ENCODE results near the gene SLC4A4.

The SLC4A4 gene

DNA sequence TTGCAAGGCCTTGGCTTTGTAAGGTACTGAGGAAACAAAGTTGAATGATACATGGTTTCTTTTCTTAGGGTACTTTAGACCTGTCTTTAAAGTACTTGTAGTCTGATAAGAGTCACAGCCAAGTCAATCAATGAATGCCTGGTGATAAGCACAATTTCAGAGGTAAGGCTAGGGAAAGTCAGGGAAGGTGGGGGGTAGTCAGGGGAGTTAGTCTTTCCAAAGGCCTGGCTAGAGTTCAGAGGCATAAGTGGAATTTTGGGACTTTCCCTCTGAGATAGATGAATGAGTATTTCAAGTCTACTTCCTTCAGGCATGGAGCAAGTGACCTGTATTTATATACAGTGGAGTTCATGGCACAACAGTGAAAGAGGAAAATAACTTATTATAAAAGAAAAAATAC is 78.3 kb downstream of the SLC4A4 start:
- no peak for DNase-seq

DNA sequence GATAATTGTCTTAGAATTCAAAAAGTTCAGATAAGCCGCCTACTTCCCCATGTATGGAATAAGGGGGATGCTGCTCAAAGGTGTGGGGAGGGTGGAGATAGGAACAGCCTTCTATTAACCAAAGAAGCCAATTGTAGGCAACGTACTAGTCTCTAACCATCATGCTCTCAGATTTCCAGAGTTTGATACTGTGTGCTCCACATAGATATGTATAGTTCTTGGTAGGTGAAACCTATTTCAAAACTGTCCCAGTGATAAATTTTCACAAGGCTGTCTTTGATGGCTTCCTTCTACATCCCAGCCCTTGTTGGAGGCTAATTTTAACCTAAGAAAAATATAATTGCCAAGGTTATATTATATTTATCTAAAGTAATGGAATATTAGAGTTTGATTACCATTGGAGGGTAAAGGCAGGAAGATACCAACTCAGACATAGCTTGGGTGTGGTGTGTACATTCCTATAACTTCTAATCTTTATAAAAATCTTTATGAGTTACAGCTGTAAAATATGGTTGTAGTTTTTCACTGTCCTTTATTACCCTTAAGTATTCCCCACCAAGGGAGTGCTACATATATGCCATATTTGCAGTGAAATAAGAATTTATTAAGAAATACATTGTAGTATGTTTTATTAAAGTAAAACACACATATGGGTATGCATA is 87.7 kb downstream of the SLC4A4 start:
- no peak for DNase-seq

DNA sequence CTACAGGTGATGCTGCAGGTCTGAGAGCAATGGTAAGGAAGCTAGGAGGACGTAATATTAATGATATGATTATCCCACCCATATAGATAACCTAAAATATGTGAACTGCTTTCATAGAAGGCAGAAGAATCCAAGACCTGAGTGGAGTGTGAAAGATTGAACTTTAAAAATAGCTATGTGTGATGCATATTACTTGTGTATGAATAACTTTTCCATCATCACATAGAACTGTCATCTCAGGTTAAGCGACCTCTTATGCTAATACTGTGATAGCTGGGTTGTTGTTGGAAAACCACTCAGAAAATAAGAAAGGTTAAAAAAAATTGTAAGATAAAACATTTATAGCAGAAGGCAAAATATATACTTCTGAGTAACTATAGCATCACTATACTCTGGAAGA is 90.3 kb downstream of the SLC4A4 start:
- no peak for DNase-seq

DNA sequence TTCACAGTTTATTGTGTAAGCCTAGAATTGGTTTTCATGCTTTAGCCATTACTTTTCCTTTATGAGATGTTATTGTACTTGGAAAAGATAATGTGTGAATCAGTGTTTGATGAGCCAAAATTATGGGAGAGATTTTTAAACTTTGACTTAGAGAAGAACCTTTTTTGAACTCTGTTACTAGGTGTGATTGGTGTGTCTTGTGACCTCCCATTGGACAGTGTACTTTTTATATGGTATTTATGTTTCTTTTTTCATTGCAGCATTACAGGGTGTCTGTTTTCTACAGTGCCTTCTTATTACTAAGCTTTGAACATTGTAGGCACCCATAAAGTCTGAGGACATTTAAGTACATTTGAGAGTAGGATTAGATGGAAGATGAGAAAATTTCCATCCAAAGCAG is 91.1 kb downstream of the SLC4A4 start:
- no peak for DNase-seq

DNA sequence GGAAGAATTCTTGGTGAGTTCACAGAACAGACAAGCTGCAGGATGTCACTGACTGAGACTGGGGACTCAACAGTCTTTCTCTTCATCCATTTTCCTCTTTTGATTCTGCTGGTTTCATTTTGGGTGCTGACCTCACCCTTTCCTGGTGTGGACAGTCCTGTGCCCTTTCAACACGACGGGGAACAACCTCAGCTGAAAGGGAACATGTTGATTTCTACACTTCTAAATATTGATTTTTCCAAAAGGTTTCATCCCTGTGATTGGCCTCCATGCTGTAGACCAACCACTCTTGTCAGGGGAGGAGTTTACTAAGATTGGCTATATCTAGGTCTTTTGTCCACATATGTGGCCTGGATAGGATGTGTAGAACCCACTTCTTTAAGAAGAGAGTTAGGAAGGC is 91.8 kb downstream of the SLC4A4 start:
- no peak for DNase-seq

DNA sequence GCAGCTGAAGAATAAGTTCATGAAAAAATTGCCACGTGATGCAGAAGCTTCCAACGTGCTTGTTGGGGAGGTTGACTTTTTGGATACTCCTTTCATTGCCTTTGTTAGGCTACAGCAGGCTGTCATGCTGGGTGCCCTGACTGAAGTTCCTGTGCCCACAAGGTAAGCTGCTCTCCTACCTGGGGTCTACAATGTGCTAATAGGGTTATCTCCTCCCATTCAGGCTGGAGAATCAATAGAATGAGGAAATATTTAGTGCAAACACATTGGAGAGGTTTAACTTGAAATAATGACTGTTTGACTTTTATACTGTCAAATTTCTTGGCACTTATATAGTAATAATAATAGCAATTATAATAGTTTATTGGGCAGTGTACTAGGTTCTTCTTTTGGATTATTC is 101.8 kb downstream of the SLC4A4 start:
- no peak for DNase-seq

DNA sequence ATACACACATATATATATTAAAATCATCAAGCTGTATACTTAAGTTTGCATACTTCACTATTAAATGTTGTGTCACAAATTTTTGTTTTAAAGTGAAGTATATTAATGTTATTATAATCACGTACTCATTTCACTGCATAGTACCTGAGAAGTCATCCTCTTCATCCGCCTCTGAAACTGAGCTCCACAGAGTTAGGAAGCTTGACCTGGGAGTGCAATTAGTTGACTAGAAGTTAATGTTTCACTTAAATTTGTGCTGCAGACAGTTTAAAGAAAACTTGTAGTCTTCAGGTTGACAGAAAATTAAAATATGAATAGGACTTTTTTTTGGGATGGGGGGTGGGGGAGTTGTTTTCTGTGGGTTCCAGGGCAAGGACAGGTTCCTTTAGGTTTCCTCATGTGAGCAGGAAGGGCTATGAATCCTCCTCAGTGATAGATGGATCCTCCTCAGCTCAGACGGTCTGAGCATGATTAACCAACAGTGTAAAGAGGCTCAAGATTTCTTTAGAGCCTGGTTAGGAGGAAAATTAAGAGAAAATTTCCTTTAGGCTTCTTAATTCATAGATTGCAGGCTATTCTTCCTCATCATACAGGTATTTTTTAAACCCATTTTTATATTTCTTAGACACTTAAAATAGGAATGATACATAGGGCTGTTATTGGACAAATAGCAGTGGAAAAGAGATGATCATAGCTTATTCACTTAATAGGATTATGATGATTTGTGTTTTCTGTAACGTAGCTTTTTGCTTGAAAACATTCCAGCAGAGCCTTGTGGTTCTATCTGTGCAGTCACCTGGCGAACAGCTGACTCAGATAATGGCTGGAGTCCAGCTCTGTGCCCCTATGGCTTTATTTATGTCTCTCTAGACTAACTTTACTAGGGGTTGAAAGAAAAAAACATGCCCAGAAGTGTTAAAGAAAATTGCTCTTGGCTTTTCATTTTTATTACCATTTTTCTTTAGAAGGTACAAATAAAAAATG is 102.7 kb downstream of the SLC4A4 start:
- DNase-seq = no peak

DNA sequence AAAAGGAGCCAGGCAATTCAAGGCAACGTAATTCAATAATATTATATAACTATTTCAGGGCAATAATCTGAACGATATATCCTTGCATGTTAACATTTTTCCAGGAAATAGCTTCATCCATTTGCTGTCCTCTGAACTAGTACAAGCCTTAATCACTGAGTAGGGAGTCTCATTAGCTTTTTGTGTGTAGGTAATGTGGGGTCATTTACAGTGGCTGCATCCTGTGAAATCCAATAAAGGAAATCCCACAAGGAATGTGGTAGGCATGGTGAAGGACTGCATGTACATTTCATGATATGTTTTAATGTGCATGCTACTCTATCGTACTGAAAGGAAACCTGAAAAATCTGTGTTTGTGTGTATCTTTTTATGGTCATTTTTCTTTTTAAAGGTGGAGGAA is 103.5 kb downstream of the SLC4A4 start:
- DNase-seq = no peak

DNA sequence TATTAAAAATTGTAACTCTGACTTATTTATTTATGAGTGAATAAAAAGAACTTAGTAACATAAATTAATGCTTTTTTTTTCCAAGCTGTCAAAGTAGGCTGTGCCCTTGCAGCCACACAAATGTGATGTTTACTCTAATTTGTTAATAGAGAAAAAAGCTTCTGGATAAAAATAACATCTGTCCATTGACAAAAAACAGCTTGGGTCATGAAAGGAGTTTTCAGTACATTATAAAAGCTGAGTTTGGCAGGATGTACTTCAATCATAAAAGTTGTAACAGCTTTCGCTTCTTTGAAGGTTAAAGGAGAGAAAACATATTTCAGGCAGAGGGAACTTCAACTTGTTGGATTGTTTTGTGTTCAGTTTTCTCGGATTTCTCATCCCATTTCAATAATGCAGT is 105.6 kb downstream of the SLC4A4 start:
- no peak for DNase-seq

DNA sequence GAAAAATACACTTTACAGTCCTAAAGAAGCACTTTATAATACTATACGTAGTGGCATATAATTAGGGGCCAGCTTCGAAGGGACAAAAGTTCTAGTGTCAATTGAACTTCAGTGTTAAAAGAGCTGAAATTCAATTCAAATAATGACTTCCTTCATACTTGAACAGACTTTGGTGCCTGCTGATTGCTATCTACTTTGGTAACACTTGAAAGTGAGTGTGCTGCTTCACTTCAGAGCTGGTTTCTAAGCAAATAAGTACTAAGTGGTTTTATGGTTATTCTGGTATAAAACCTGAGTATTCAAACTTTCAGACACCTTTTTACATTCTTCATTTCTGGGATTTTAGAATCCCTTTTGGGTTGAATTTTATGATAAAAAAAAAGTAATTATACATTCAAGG is 107.0 kb downstream of the SLC4A4 start:
- DNase-seq = no peak

DNA sequence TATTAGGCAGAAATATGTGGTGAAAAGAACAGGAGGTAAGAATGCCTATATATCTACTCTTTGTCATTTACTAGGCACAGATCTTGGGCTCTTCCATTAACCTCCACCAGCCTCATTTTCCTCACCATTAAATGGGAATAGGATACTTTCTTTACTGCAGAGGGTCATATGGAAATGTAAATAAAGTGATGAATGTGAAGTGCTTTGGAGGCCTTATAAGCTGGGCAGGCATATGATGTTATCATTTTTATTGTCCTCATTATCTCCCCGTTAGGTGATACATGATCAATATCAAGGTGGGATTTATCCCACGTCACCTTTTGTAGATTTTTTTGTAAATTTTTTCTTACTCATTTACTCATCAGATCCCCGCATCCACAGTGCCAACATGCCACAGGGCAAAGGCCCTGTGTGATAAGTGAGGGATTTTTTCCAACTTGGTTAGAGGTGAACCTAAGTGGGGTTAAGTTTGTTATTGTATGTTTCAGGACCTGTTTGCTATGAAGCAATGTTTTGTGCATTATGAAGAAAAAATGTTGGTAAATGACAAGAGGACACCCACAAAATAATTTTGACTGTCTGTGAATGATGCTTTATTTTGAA is 107.8 kb downstream of the SLC4A4 start:
- no peak for DNase-seq

DNA sequence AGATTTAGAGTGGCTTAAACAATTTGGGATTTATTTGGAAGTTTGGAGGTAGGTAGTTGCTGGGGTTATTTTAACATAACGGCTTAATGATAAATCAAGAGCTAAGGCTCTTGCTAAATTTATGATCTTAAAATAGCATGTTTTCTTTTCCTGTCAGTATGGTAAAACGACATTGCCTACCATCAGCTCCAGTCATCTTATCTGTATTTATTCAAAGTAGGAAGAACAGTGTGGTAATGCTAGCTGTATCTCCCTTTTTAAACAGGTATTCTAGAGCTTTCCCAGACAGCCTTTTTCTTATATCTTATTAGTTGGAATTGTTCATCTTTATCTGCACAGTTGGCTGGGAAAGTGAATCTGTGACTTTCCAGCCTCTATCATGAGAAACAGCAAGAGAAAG is 110.2 kb downstream of the SLC4A4 start:
- no peak for DNase-seq

DNA sequence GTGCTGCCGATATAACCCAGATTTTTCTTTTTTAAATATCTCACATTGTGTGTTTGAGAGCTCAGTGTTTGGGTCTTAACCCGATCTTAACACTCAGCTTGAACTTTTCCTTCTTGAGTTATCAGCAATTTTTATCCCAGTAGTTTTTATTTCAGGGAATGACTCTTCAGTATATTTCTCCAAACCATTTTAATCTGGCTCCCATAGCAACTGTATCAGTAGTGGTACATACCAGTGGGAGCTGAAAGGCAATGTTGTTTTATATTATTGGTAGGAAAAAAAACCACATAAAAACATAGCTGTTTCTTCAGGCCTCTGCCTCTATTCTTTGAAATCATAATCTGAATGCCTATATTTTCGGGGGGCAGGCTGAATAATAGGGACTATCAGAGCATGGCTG is 111.1 kb downstream of the SLC4A4 start:
- DNase-seq = no peak

DNA sequence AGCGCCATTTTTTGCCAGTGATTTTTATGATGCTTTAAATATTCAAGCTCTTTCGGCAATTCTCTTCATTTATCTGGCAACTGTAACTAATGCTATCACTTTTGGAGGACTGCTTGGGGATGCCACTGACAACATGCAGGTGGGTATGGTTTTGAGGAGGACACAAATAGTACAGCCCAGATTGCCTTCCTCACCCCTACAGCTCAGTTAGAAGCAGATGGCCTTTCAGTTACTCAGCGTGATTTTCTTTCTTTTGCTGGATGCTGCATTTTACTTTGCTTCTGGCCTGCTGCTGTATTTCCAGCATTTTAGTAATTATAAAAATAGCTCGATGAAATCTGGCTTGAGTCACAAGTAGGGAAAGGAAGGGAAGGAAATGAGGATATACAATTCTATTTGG is 114.7 kb downstream of the SLC4A4 start:
- no peak for DNase-seq

DNA sequence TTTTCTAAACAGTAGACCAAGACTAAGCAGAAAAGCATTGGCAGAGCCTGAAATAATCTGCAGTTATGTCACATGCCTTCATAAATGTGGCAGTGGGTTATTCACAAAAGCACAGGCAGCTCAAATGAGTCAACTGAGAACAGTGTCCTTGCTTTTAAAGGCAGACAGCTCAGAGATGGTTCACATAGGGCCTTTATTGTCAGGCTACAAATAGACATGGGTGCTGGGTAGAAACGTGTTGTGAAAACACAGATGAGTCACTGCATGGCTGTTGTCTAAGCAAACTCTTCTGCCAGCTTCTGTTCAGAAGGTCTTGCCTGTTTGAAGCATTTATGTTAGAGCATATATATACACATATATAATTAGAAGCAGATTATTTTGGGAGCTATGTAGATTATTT is 118.0 kb downstream of the SLC4A4 start:
- no peak for DNase-seq

DNA sequence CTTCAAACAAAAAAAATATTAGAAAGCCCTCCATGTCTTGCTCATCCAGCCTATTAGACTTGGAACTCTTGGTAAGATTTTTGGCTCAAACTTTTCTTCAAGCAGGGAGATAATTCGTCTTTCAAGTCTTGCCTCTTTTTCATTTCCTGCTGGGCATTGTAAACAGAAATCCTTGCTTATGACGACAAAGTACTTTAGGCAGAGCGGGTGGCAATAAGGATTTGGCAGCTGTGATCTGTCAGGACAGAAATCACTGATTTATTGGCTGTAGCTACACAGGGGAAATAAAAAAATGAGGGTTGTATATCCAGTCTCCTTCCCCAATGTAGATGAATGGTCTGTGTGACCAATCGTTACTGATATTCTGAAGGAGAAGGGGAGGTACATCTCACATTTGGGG is 121.6 kb downstream of the SLC4A4 start:
- DNase-seq = no peak

DNA sequence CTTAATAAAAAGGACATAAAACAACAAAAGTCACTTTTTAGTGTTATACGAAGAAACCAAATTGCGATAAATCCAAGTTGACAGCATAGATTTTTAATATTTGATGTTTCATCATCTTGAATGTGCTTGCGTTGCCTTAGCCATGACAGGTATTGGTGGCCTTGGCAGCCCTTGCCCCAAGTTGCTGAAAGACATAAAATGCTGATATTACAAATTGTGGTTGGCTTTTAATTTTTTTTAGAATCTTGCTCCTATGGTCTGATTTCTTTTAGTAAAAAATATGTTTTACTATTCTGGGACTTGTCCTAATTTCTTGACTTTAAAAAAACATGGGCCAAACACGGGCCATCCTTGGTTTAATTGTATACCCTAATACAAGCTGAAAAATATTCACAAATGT is 122.6 kb downstream of the SLC4A4 start:
- no peak for DNase-seq

DNA sequence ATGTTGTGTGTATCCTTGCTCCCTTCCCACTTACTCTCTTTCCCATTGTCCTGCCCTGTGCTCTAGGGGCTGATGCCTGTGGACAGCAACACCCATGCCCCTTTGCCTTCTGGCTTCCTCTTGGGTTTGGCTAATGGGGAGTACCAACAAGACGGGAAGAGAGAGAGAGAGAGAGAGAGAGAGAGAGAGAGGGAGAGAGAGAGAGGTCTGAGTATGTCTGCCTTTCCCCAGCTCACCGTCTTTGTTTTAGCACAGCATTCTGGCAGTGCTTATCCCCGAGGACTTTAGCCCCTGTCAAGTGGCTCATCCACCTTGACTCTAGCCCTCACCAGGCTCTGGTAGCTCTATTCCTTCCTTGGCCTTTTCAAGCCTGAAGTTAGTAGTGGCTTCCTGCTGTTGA is 128.0 kb downstream of the SLC4A4 start:
- DNase-seq = no peak

DNA sequence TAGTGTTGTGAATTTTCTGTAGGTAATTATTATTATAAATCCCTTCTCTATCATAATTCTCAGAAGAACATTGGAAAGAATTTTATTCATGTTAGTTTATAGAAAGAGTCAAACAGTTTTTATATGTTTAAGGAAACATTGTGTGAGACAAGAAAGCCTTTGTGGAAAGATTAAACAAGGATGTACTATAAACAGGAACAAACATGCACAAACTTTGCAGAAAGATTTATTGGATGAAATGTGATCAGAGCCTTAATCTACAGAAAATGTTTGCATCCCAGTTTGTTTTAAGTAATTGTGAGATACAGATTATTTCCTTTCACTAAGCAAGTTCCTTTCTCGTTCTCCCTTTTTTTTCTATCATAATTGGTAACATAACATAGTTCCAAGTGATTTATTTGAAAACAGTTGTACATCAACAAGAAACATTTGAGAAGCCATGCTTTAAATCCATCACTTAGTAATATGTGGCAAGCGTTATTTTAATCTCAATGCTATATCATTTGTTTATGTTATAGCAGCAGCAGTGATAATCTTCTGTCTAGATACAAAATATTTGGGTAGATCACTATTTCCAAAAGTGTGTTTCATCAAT is 129.4 kb downstream of the SLC4A4 start:
- no peak for DNase-seq

DNA sequence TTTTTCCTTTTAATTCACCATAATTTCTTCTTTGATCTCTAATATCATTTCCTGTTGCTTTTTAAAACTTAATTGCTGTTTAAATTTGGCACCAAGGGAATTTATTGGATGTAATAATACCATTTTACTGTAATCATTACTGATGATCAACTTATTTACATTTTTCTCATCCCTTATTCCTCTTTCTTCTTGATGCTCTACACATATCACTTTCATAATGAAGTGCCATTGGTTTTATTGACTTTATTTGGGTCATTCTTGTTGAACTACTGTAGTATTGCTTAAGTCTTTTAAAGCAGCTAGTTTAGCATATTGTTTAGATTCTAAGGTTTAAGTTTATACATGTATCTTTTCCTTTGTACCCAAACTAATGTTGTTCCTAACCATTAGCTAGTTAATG is 130.7 kb downstream of the SLC4A4 start:
- DNase-seq = no peak

DNA sequence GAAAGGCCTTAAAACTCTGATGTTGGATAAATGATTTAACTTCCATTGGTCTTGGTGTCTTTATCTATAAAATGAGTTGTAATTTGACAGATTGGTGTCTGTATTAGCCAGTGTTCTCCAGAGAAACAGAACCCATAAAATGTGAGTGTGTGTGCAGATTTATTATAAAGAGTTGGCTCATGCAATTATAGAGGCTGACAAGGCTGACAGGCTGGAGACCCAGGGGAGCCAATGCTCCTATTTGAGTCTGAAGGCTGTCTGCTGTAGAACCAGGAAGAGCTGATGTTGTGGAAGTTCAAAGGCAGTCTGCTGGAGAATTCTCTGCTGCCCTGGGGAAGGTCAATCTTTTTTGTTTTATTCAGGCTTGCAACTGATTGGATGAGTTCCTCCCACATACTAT is 131.7 kb downstream of the SLC4A4 start:
- DNase-seq = no peak

DNA sequence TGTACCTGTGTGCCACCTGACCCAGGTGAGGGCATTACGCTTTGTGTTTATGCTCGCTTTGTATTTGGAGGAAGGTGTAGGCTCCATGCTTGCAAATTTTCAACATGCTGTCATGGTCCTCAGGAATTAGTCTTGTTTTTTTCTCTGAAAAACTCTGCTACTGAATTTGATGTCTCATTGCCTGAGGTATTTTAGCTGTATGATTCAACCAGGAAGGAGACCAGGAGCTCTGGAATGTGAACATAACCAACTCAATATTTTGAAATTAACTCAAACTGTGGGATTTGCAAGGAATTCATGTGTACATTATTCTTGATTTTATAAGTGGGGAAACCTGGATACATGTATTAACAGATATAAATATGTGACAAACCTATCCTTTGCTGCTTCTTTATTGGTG is 134.1 kb downstream of the SLC4A4 start:
- DNase-seq = no peak

DNA sequence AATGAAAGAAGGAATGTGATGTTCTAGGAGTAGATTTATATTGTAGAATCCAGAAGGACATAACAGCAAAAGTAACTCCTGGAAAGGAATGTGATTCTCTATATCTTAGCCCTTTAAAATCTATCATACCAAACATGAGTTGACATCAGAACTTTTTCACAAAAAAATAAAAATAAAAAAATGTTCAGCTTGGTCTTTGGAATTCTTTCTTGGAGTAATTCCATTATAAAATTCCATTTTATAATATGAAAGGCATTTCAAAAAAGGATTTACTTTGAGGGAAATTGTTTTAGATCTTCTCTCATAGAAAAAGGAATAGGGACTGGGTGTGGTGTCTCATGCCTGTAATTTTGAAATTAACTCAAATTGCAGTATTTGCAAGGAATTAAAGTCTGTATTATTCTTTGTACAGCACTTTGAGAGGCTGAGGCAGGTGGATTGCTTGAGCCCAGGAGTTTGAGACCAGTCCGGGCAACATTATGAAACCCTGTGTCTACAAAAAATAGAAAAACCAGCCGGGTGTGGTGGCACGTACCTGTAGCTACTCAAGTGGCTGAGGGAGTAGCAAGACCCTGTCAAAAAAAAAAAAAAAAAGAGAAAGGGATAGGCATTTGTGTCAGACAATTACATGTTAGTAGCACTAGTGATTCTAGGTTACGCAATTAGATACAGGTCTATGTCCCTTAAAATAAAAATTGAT is 134.9 kb downstream of the SLC4A4 start:
- no peak for DNase-seq

Measured in GOT3 (cell line).